NT2/D1 (cell line): ENCODE results near the gene FAM181A.

ENCODE experiments used
- SUZ12 ChIP-seq: IDR thresholded peaks from 2 replicates; pipeline ENCODE4 v1.6.1; 2011; ENCODE audit not compliant: insufficient read length, insufficient read depth; ENCODE audit errors: extremely low read depth
- YY1 ChIP-seq: IDR thresholded peaks from 2 replicates; pipeline ENCODE4 v1.6.1; 2011; ENCODE audit not compliant: insufficient read length, insufficient read depth

DNA sequence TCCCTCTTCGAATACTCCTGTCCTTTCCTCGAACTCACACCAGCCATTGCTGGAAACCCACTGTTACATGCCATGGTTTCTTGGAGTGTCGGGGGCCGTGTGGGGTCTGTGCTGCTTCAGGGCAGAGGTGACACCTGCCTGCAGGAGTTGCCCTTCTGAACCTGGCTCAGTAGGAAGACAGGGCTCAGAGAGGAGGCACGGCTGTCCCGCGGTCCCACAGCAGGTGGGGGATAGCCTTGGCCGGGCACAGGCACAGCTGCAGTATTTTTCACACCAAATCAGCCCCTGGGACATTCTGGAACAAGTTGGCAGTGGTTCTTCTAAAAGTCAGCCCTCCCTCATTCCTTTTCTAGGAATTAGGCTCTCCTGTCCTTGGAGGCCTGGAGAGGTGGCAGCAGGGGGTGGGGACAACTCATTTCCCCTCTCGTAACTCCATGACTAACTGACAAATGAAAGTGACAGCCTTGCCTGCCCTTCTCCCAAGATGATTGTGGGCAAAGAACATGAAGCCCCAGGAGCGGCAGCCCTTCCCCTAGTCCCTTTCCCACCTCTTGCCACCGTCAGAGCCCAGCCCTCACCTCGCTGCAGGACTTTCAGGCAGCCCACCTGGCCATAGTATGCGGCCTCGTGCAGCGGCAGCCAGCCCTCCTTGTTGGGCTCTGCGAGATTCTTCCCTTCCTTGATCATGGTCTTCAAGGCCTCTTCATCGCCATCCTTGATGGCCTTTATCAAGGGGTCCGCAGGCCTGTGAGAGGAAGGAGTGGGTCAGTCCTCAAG lies 26.8 kb downstream of the FAM181A start:
- TF ChIP-seq SUZ12 (no peak), YY1 (no peak)
